GM10266 (cell line): ENCODE data around the gene HKDC1.

Experiments
- DNase-seq: peaks from one replicate; pipeline ENCODE4 v3.0.0; 2012; ENCODE audit errors: extremely low spot score
- TF ChIP-seq, protein P1 (sequence below): IDR thresholded peaks from 2 replicates; pipeline ENCODE4 v1.5.1; 2012; ENCODE audit warnings: mild to moderate bottlenecking, low read depth; ENCODE audit not compliant: control insufficient read depth, insufficient read depth; ENCODE audit errors: missing control alignments

The HKDC1 gene

DNA sequence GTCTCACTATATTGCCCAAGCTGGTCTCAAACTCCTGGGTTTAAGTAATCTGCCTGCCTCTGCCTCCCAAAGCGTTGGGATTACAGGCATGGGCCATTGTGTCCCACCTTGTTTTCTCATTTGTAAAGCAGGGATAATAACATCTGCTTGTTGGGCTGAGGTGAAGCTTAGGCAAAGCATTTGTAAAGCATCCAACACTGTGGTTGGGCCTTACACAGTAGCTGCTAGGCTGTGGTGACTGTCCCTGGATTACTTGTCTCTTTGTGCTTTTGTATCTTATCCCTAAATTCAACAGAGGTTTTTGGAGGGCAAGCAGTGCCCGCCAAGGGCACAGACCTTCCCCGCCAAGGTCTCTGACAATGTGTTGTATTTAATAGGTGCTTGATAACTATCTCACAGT, 14.3 kb downstream of the HKDC1 start:
- TF ChIP-seq, protein P1, sequence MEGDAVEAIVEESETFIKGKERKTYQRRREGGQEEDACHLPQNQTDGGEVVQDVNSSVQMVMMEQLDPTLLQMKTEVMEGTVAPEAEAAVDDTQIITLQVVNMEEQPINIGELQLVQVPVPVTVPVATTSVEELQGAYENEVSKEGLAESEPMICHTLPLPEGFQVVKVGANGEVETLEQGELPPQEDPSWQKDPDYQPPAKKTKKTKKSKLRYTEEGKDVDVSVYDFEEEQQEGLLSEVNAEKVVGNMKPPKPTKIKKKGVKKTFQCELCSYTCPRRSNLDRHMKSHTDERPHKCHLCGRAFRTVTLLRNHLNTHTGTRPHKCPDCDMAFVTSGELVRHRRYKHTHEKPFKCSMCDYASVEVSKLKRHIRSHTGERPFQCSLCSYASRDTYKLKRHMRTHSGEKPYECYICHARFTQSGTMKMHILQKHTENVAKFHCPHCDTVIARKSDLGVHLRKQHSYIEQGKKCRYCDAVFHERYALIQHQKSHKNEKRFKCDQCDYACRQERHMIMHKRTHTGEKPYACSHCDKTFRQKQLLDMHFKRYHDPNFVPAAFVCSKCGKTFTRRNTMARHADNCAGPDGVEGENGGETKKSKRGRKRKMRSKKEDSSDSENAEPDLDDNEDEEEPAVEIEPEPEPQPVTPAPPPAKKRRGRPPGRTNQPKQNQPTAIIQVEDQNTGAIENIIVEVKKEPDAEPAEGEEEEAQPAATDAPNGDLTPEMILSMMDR: no peak
- DNase-seq: no peak

DNA sequence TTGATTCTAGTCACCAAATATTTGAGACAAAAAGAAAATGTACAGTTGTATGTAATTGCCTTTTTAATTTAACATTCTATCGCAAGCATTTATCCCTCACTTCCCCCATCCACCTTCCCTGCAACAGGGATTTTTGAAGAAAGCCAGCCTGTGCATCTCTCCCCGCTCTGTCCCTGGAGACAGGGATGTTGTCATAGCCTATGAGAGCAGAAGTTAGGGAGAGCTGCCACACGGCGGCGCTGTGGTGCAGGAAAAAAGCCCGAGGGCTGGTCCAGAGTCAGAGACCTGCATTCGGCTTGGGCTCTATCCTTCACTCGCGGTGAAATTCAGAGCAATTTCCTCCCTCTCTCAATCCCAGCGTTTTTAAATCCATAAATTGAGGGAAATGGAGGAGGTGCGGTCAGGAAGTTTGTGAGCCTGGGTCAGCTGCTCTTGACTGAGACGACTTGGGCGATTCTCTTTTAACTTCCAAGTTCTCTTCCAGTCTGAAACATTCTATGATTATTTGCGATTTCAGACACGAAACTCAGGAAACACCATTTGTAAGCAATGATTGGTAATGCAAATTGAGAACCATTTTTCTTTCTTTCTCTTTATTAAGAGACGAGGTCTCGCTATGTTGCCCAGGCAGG, 17.5 kb downstream of the HKDC1 start:
- TF ChIP-seq, protein P1: peak; percentile 92
- DNase-seq: peak; percentile 80

DNA sequence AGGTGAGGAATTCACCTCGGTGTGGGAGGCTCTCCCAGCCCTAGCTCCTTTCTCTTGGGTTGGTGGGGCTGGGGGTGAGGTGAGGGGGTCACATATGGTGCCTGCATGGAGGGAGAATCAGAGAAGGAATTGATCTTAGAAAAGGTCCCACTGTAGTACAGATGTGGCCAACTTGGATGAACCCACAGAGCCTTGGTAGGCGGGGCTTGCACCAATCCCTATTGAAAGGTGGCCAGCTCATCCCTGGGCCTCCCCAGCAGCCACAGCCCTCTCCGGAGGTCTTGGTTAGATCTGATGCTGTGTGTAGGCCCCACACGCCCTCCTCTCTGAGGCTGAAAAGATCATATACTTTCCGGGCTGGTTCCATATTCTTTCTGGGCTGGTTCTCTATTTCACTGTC, 19.0 kb downstream of the HKDC1 start:
- DNase-seq: no peak
- TF ChIP-seq, protein P1: no peak

DNA sequence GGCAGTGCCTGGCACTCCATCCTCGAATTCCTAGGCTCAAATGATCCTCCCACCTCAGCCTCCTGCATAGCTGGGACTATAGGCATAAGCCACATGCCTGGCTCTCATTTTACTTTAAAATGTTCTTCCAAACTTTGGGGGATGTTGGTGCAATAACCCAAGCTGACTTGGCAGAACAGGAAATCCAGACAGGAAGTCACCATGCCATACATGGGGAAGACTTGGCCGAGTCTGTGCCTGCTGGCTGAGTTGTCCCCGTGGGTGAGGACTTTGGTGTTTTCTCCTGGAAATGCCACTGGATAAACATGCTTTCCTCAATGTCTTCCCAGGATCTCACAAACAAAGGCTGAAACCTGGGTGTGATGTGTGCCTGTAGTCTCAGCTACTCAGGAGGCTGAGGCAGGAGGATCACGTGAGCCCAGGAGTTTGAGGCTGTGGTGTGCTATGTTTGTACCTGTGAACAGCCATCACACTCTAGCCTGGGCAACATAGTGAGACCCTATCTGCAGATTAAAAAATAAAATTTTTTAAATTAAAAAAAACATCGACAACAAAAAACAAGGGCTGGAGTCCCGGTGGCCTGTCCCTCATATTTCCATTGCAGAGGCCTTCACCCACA, 19.8 kb downstream of the HKDC1 start:
- no peak for DNase-seq
- TF ChIP-seq, protein P1: no peak

DNA sequence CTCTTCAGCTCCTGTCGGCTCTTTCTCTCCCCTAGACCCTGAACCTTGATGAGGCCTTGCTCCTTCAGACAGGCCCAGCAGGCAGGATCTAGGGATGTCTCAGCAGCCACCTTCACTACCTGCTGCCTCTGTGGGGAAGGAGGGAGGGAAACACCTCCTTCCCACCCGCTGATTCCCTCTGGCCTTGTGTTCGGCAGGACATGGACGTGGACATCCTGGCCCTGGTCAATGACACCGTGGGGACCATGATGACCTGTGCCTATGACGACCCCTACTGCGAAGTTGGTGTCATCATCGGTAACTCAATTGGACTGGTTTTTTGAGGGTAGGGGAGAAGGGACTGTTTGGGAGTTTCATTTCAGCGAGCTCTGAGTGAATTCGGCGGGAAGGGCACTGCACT, 20.3 kb downstream of the HKDC1 start:
- DNase-seq: no peak
- TF ChIP-seq, protein P1: no peak

DNA sequence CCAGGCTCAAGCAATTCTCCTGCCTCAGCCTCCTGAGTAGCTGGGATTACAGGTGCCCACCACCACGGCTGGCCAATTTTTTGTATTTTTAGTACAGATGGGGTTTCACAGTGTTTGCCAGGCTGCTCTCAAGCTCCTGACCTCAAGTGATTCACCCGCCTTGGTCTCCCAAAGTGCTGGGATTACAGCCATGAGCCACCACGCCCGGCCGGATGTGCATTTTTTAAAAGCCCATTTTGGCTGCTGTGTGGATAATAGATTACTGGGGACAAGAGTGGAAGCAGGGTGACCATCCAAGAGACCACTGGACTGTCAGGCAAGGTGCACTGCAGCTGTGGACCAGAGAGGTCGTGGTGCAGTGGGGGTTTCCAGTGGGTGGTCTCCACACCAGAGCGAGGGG, 21.4 kb downstream of the HKDC1 start:
- TF ChIP-seq, protein P1: no peak
- no peak for DNase-seq
